Measurements from ENCODE around the gene PDE3A. TPM values are rescaled to one million over a fixed set of nuclear protein-coding genes. Genes with fewer than 3 reads are reported as not detected.

The PDE3A gene
- total and polyA plus RNA-seq, 10 of the 15 experiments (the other 5 are each of a cell fraction or from before 2014, with no cell fraction given) = 0.01 to 2.6 (median 1.5) TPM

DNA sequence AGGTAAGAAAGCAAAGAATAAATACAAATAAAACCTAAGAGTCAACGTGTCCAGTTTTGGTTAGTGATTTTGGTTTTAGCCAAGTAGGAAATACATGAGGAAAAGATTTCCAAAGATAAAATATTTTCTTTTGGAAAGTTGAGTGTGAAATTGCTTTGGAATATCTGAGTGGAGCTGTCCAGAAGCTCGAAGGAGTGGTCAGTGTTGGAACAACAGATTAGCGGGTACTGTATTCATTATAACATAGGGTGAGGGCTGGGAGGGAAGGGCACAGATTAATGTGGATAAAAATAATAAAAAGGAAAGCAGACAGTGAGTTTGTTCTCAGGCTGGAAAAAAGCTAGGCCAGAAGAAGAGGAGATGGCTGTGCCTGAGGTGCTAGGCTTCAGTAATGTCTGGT is 225.3 kb downstream of the PDE3A start:
- Histone ChIP-seq H3K4me1 (ENCODE audit: control insufficient read depth, insufficient read depth, low read length) (no peaks in the 10 kb centered on the region), H3K9me3 (replicated peaks; ENCODE audit: control insufficient read depth, insufficient read depth, low read length) (no peaks in the 10 kb centered on the region), H3K4me2 (ENCODE audit: control insufficient read depth, insufficient read depth) (no peak overlapping the region), H3K36me3 (ENCODE audit: control insufficient read depth in 2 of 2, insufficient read depth in 2 of 2, low read length in 1 of 2) (no peaks in the 10 kb centered on the region), H4K20me1 (ENCODE audit: control insufficient read depth, insufficient read depth) (no peaks in the 10 kb centered on the region), H3K27ac (ENCODE audit: control insufficient read depth, insufficient read depth) (no peak overlapping the region), H3K79me2 (ENCODE audit: control insufficient read depth, insufficient read depth, low read length) (no peaks in the 10 kb centered on the region), H3K27me3 (replicated peaks in 1 of 2; ENCODE audit: control insufficient read depth in 2 of 2, insufficient read depth in 2 of 2, low read length in 1 of 2) (no peaks in the 10 kb centered on the region), H3K4me3 (no peak overlapping the region), H2AFZ (ENCODE audit: control insufficient read depth, low read depth, low read length) (no peak overlapping the region), H3K9ac (ENCODE audit: control insufficient read depth, insufficient read depth, low read length) (no peak overlapping the region)
- ChIA-PET POLR2A (no interaction called here), CTCF (no interaction called here), SMC1A (ENCODE audit: uncharacterized antibody, unreplicated experiment) (interaction anchor here (0.6 kb wide), 1 partner anchor 130 kb away, joined by 3 read pairs; no protein-coding TSS in a partner anchor), RAD21 (ENCODE audit: unreplicated experiment) (no interaction called here)
- DNase-seq (ENCODE audit: low read depth, low spot score) (no peak), FAIRE-seq (no peak), ATAC-seq (no peak)
- intact Hi-C loops (cut with micrococcal nuclease; ENCODE audit: unreplicated experiment) (no loop called here), in situ Hi-C loops (cut with MboI) (loop anchor here (25.0 kb wide), 1 partner anchor 856 kb away; no protein-coding TSS in a partner anchor)
- BruUV-seq (replicated peaks) = no TSS peak
- TF ChIP-seq NBN (IDR thresholded peaks at IDR 0.05) (no peak), RBBP5 (conservative IDR thresholded peaks at IDR 0.05) (no peak), SIN3A (IDR thresholded peaks at IDR 0.05; ENCODE audit: low read depth, low read length) (no peak), RAD51 (IDR thresholded peaks at IDR 0.05) (no peak)
- TF ChIP-seq, protein P1, sequence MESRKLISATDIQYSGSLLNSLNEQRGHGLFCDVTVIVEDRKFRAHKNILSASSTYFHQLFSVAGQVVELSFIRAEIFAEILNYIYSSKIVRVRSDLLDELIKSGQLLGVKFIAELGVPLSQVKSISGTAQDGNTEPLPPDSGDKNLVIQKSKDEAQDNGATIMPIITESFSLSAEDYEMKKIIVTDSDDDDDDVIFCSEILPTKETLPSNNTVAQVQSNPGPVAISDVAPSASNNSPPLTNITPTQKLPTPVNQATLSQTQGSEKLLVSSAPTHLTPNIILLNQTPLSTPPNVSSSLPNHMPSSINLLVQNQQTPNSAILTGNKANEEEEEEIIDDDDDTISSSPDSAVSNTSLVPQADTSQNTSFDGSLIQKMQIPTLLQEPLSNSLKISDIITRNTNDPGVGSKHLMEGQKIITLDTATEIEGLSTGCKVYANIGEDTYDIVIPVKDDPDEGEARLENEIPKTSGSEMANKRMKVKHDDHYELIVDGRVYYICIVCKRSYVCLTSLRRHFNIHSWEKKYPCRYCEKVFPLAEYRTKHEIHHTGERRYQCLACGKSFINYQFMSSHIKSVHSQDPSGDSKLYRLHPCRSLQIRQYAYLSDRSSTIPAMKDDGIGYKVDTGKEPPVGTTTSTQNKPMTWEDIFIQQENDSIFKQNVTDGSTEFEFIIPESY (IDR thresholded peaks at IDR 0.05) = no peak
- WGBS (ENCODE audit: insufficient coverage, insufficient replicate concordance, low lambda C conversion rate, missing lambda C conversion rate) = 37% methylated on average over 3 of the region's 3 CpGs

DNA sequence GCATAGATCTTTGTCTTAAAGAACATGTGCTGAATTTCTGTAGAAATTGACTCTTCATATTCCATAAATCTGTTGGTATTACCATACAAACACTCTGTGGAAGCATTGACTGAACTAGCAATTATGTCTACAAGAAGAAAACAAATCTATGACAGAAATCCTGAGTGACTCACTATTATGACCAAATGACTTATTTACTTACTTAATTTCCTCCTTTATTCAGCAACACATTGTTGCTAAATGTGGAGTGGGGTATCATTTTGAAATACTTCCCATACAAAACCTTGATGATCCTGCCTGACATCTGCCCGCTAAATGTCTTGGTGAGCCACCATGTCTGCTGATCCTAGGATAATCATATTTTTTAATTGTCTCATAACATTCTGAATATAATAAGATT is 227.7 kb downstream of the PDE3A start:
- no peak overlapping the region for H3K27ac ChIP-seq (ENCODE audit: control insufficient read depth, insufficient read depth)
- no peaks in the 10 kb centered on the region for H3K4me1 ChIP-seq (ENCODE audit: control insufficient read depth, insufficient read depth, low read length)
- in situ Hi-C loops (cut with MboI) (loop anchor here (25.0 kb wide), 1 partner anchor 859 kb away; no protein-coding TSS in a partner anchor), intact Hi-C loops (cut with micrococcal nuclease; ENCODE audit: unreplicated experiment) (no loop called here)
- BruUV-seq (replicated peaks) = no TSS peak
- no peak for TF ChIP-seq RAD21 (IDR thresholded peaks at IDR 0.05; ENCODE audit: insufficient read depth, low read depth, low read length)
- TF ChIP-seq ZNF207 (IDR thresholded peaks at IDR 0.05; ENCODE audit: borderline replicate concordance) = no peak
- no peak for TF ChIP-seq SPI1 (IDR thresholded peaks at IDR 0.05; ENCODE audit: borderline replicate concordance, insufficient read depth, low read depth, low read length)
- TF ChIP-seq, protein P2, sequence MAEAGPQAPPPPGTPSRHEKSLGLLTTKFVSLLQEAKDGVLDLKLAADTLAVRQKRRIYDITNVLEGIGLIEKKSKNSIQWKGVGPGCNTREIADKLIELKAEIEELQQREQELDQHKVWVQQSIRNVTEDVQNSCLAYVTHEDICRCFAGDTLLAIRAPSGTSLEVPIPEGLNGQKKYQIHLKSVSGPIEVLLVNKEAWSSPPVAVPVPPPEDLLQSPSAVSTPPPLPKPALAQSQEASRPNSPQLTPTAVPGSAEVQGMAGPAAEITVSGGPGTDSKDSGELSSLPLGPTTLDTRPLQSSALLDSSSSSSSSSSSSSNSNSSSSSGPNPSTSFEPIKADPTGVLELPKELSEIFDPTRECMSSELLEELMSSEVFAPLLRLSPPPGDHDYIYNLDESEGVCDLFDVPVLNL (IDR thresholded peaks at IDR 0.05; ENCODE audit: low read depth, low read length) = no peak
- TF ChIP-seq CHD2 (IDR thresholded peaks at IDR 0.05; ENCODE audit: borderline replicate concordance, low read depth, low read length) = no peak
- no peak for TF ChIP-seq MXI1 (IDR thresholded peaks at IDR 0.05; ENCODE audit: low read depth, low read length)
- TF ChIP-seq MLLT1 (IDR thresholded peaks at IDR 0.05) = no peak
- TF ChIP-seq TAF1 (IDR thresholded peaks at IDR 0.05; ENCODE audit: borderline replicate concordance, low read depth, low read length) = no peak
- FAIRE-seq (no peak), ATAC-seq (no peak), DNase-seq (ENCODE audit: low read depth, low spot score) (no peak)
- no peaks in the 10 kb centered on the region for H3K9me3 ChIP-seq (replicated peaks; ENCODE audit: control insufficient read depth, insufficient read depth, low read length)
- H3K9ac ChIP-seq (ENCODE audit: control insufficient read depth, insufficient read depth, low read length) = no peak overlapping the region
- no peaks in the 10 kb centered on the region for H3K79me2 ChIP-seq (ENCODE audit: control insufficient read depth, insufficient read depth, low read length)
- 65% methylated on average over 1 of the region's 1 CpG for WGBS (ENCODE audit: insufficient coverage, insufficient replicate concordance, low lambda C conversion rate, missing lambda C conversion rate)
- SMC1A ChIA-PET (ENCODE audit: uncharacterized antibody, unreplicated experiment) = no interaction called here
- RAD21 ChIA-PET (ENCODE audit: unreplicated experiment) = no interaction called here
- H2AFZ ChIP-seq (ENCODE audit: control insufficient read depth, low read depth, low read length) = no peak overlapping the region
- POLR2A ChIA-PET = no interaction called here
- H3K36me3 ChIP-seq (ENCODE audit: control insufficient read depth in 2 of 2, insufficient read depth in 2 of 2, low read length in 1 of 2) = no peaks in the 10 kb centered on the region
- CTCF ChIA-PET = no interaction called here
- no peaks in the 10 kb centered on the region for H4K20me1 ChIP-seq (ENCODE audit: control insufficient read depth, insufficient read depth)
- H3K4me2 ChIP-seq (ENCODE audit: control insufficient read depth, insufficient read depth) = no peak overlapping the region
- H3K4me3 ChIP-seq = no peak overlapping the region
- no peaks in the 10 kb centered on the region for H3K27me3 ChIP-seq (replicated peaks in 1 of 2; ENCODE audit: control insufficient read depth in 2 of 2, insufficient read depth in 2 of 2, low read length in 1 of 2)
